Activated CD4-positive, alpha-beta T cell treated with anti-CD3 and anti-CD28 coated beads, Interleukin-2, amount 50 U/mL, for 24 hours (primary cell): ENCODE results near the gene KRT77.

Experiments
- DNase-seq, 2 donors: peaks; one replicate each; pipeline ENCODE4 v3.0.0-alpha.2; 2020; ENCODE audit warnings: low read depth in 1 of 2, low spot score in 1 of 2

The KRT77 gene

GRCh38 chr12:52659395-52659794 lies 43.9 kb downstream of the KRT77 start:
- DNase-seq = no peak

GRCh38 chr12:52658196-52658595 lies 45.1 kb downstream of the KRT77 start:
- DNase-seq = no peak

GRCh38 chr12:52657250-52657902 lies 45.9 kb downstream of the KRT77 start:
- DNase-seq = no peak

GRCh38 chr12:52656616-52657015 lies 46.7 kb downstream of the KRT77 start:
- no peak for DNase-seq

GRCh38 chr12:52655720-52656124 lies 47.6 kb downstream of the KRT77 start:
- DNase-seq = no peak

- no peak for DNase-seq
Measured at GRCh38 chr12:52655251-52655650, 48.1 kb downstream of the KRT77 start.

GRCh38 chr12:52651726-52652261 lies 51.5 kb downstream of the KRT77 start, which contains the start of gene KRT2:
TSS of gene KRT2 (minus strand) at chr12:52652211. CDS start at chr12:52652142, 69 bp downstream.
- DNase-seq = no peak

- DNase-seq = no peak
Measured at GRCh38 chr12:52650520-52651081, 52.7 kb downstream of the KRT77 start.

GRCh38 chr12:52649066-52649465 lies 54.3 kb downstream of the KRT77 start:
- no peak for DNase-seq

- DNase-seq = no peak
Measured at GRCh38 chr12:52648012-52648550, 55.2 kb downstream of the KRT77 start.

- no peak for DNase-seq
Measured at GRCh38 chr12:52647601-52648000, 55.7 kb downstream of the KRT77 start.

- DNase-seq = no peak
Measured at GRCh38 chr12:52646613-52647012, 56.7 kb downstream of the KRT77 start.

- no peak for DNase-seq
Measured at GRCh38 chr12:52645982-52646381, 57.3 kb downstream of the KRT77 start.

- DNase-seq = peak in 1 of 2 donors; percentile 12
Measured at GRCh38 chr12:52645120-52645761, 58.1 kb downstream of the KRT77 start.

- no peak for DNase-seq
Measured at GRCh38 chr12:52644078-52644415, 59.3 kb downstream of the KRT77 start.

- DNase-seq = no peak
Measured at GRCh38 chr12:52643233-52644077, 59.9 kb downstream of the KRT77 start.

- no peak for DNase-seq
Measured at GRCh38 chr12:52641468-52641867, 61.9 kb downstream of the KRT77 start.
